H9 (cell line): ENCODE measurements around the gene HIVEP1. TPM values are rescaled to one million over a fixed set of nuclear protein-coding genes. Genes with fewer than 3 reads are reported as not detected.

Source experiments
- DNase-seq: peaks from one replicate; pipeline ENCODE4 v3.0.0-alpha.2; 2017
- H2AFZ ChIP-seq: one replicate; pipeline ENCODE4 v1.6.1; 2013; ENCODE audit warnings: mild to moderate bottlenecking, low read length, control low read depth, moderate library complexity
- H2AK5ac ChIP-seq: 2 replicates; pipeline ENCODE4 v1.6.1; 2013; ENCODE audit warnings: low read length, control low read depth, mixed read lengths; ENCODE audit not compliant: insufficient read length
- H2BK120ac ChIP-seq: one replicate; pipeline ENCODE4 v1.6.1; 2013; ENCODE audit warnings: low read depth, mild to moderate bottlenecking, low read length, control low read depth, inconsistent platforms; ENCODE audit not compliant: poor library complexity, severe bottlenecking
- H2BK12ac ChIP-seq: 2 replicates; pipeline ENCODE4 v1.6.1; 2013; ENCODE audit warnings: low read length, control low read depth, mixed read lengths, low read depth; ENCODE audit not compliant: insufficient read length
- H2BK15ac ChIP-seq: 2 replicates; pipeline ENCODE4 v1.6.1; 2013; ENCODE audit warnings: low read depth, low read length, control low read depth
- H2BK20ac ChIP-seq: one replicate; pipeline ENCODE4 v1.6.1; 2013; ENCODE audit warnings: low read depth, mild to moderate bottlenecking, low read length, control low read depth, inconsistent platforms; ENCODE audit not compliant: poor library complexity, severe bottlenecking
- H2BK5ac ChIP-seq: 2 replicates; pipeline ENCODE4 v1.6.1; 2013; ENCODE audit warnings: low read length, control low read depth, mixed read lengths; ENCODE audit not compliant: insufficient read length
- H3K14ac ChIP-seq: 2 replicates; pipeline ENCODE4 v1.6.1; 2013; ENCODE audit warnings: low read length, control low read depth; ENCODE audit not compliant: insufficient read depth
- H3K18ac ChIP-seq: 2 replicates; pipeline ENCODE4 v1.6.1; 2013; ENCODE audit warnings: low read depth, mild to moderate bottlenecking, mixed read lengths, low read length, control low read depth; ENCODE audit not compliant: insufficient read length
- H3K23ac ChIP-seq: 2 replicates; pipeline ENCODE4 v1.6.1; 2013; ENCODE audit warnings: low read length, control low read depth, mixed read lengths, low read depth; ENCODE audit not compliant: insufficient read length
- H3K23me2 ChIP-seq: 2 replicates; pipeline ENCODE4 v1.6.1; 2013; ENCODE audit warnings: low read depth, mild to moderate bottlenecking, mixed read lengths, low read length, control low read depth; ENCODE audit not compliant: insufficient read length, poor library complexity, severe bottlenecking
- H3K27ac ChIP-seq: 2 replicates; pipeline ENCODE4 v1.5.1; 2013; ENCODE audit warnings: low read length, control low read depth, mixed read lengths, low read depth; ENCODE audit not compliant: insufficient read length
- H3K27me3 ChIP-seq: 2 replicates; pipeline ENCODE4 v1.6.1; 2013; ENCODE audit warnings: low read length, control low read depth, inconsistent platforms; ENCODE audit not compliant: insufficient read depth
- H3K4ac ChIP-seq: 2 replicates; pipeline ENCODE4 v1.6.1; 2013; ENCODE audit warnings: low read depth, mild to moderate bottlenecking, control low read depth, inconsistent platforms, low read length, moderate library complexity
- H3K4me1 ChIP-seq: 2 replicates; pipeline ENCODE4 v1.6.1; 2013; ENCODE audit warnings: low read length, control low read depth, inconsistent platforms; ENCODE audit not compliant: insufficient read depth
- H3K4me2 ChIP-seq: 2 replicates; pipeline ENCODE4 v1.6.1; 2013; ENCODE audit warnings: low read length, control low read depth, mixed read lengths; ENCODE audit not compliant: insufficient read length, insufficient read depth
- H3K56ac ChIP-seq: 2 replicates; pipeline ENCODE4 v1.6.1; 2013; ENCODE audit warnings: low read depth, mild to moderate bottlenecking, mixed read lengths, low read length, control low read depth; ENCODE audit not compliant: insufficient read length
- H3K79me1 ChIP-seq: 2 replicates; pipeline ENCODE4 v1.6.1; 2013; ENCODE audit warnings: low read depth, mild to moderate bottlenecking, moderate library complexity, low read length, control low read depth, inconsistent platforms; ENCODE audit not compliant: insufficient read depth, poor library complexity, severe bottlenecking
- H3K79me2 ChIP-seq: 2 replicates; pipeline ENCODE4 v1.6.1; 2013; ENCODE audit warnings: low read length, control low read depth, inconsistent platforms; ENCODE audit not compliant: insufficient read depth
- H3K9ac ChIP-seq: 2 replicates; pipeline ENCODE4 v1.6.1; 2013; ENCODE audit warnings: low read length, control low read depth, mixed read lengths; ENCODE audit not compliant: insufficient read length; ENCODE audit errors: extremely low read depth
- H3K9me3 ChIP-seq: one replicate; pipeline ENCODE4 v1.6.1; 2013; ENCODE audit warnings: low read depth, low read length, inconsistent platforms; ENCODE audit not compliant: control insufficient read depth
- H3T11ph ChIP-seq: one replicate; pipeline ENCODE4 v1.6.1; 2013; ENCODE audit warnings: mild to moderate bottlenecking, low read length, control low read depth, inconsistent platforms
- H4K20me1 ChIP-seq: one replicate; pipeline ENCODE4 v1.6.1; 2013; ENCODE audit not compliant: control insufficient read depth, insufficient read length, insufficient read depth
- H4K5ac ChIP-seq: 2 replicates; pipeline ENCODE4 v1.6.1; 2013; ENCODE audit warnings: low read depth, mild to moderate bottlenecking, mixed read lengths, low read length, control low read depth; ENCODE audit not compliant: insufficient read length
- H4K8ac ChIP-seq: replicated peaks from 2 replicates; pipeline ENCODE4 v1.6.1; 2013; ENCODE audit warnings: low read length, control low read depth, mixed read lengths, low read depth; ENCODE audit not compliant: insufficient read length
- H4K91ac ChIP-seq: 2 replicates; pipeline ENCODE4 v1.6.1; 2013; ENCODE audit warnings: low read depth, mild to moderate bottlenecking, moderate library complexity, mixed read lengths, low read length, control low read depth; ENCODE audit not compliant: insufficient read length
- H3K27ac Mint-ChIP-seq, 3 experiments: 2 replicates in 2 of 3; 3 replicates in 1 of 3; pipeline ENCODE4 v1.8.0; 2020 to 2021; ENCODE audit warnings: mixed read lengths in 3 of 3, mild to moderate bottlenecking in 1 of 3, moderate library complexity in 1 of 3
- H3K27me3 Mint-ChIP-seq: 2 replicates; pipeline ENCODE4 v1.8.0; 2021; ENCODE audit warnings: low read depth, mild to moderate bottlenecking, moderate library complexity, mixed read lengths
- H3K36me3 Mint-ChIP-seq, 3 experiments: 2 replicates in 2 of 3; 3 replicates in 1 of 3; pipeline ENCODE4 v1.8.0; 2020 to 2021; ENCODE audit warnings: low read depth in 3 of 3, mixed read lengths in 3 of 3; ENCODE audit not compliant: insufficient read depth in 1 of 3
- H3K4me1 Mint-ChIP-seq, 2 experiments: 2 replicates each; pipeline ENCODE4 v1.8.0; 2020; ENCODE audit warnings: mixed read lengths in 2 of 2
- H3K4me3 Mint-ChIP-seq, 2 experiments: 2 replicates in 1 of 2; 3 replicates in 1 of 2; pipeline ENCODE4 v1.8.0; 2020 to 2021; ENCODE audit warnings: mild to moderate bottlenecking in 2 of 2, mixed read lengths in 2 of 2, moderate library complexity in 1 of 2
- H3K9me3 Mint-ChIP-seq, 2 experiments: 2 replicates in 1 of 2; 3 replicates in 1 of 2; pipeline ENCODE4 v1.8.0; 2020; ENCODE audit warnings: mild to moderate bottlenecking in 2 of 2, mixed read lengths in 2 of 2, moderate library complexity in 1 of 2
- CTCF ChIP-seq: fragments of 200-600 bp; sonication (generic); conservative IDR thresholded peaks from 3 replicates; pipeline ENCODE4 v1.8.0; 2021; ENCODE audit warnings: antibody characterized with exemption, mild to moderate bottlenecking
- WGBS: extraction: QIAGEN DNeasy Blood & Tissue Kit; methylation state at CpG from one replicate; pipeline ENCODE4 v1.1.7; 2013; ENCODE audit warnings: missing lambda C conversion rate, low lambda C conversion rate, mixed read lengths; ENCODE audit not compliant: insufficient read length; ENCODE audit errors: extremely low coverage; 5-methylcytosine and 5-hydroxymethylcytosine counted together
- total RNA-seq: library from RNA; stranded (reverse); gene quantifications from 2 replicates; pipeline ENCODE4 v1.2.1, GENCODE V29; 2021

HIVEP1 gene
- total RNA-seq, 1 experiment from 2014 or later = 44.2 TPM

- H3K27ac Mint-ChIP-seq = no peak overlapping the region
- TF ChIP-seq CTCF = no peak
- no peak overlapping the region for H3K14ac ChIP-seq
- no peaks in the 10 kb centered on the region for H3K9me3 ChIP-seq
- H3K9me3 Mint-ChIP-seq = 0 out of 5 replicates have a peak, but pooled peaks cover 0 to 2% of the 10 kb centered on the region in 2 experiments
- no peak for DNase-seq
- H3K27ac ChIP-seq = no peak overlapping the region
- no peak overlapping the region for H3K56ac ChIP-seq
- no peak overlapping the region for H3K23ac ChIP-seq
- no peaks in the 10 kb centered on the region for H3K27me3 ChIP-seq
- H3K18ac ChIP-seq = no peak overlapping the region
- no peaks in the 10 kb centered on the region for H3K23me2 ChIP-seq
- H2BK15ac ChIP-seq = no peak overlapping the region
- H4K8ac ChIP-seq = no peak overlapping the region
- H3K4me1 Mint-ChIP-seq = peaks cover 23 to 35% of the 10 kb centered on the region in 2 experiments
- no peaks in the 10 kb centered on the region for H3K79me1 ChIP-seq
- no peak overlapping the region for H2BK120ac ChIP-seq
- H2BK20ac ChIP-seq = no peak overlapping the region
- WGBS = no CpG with 5 or more reads among the region's 4 CpGs
- no peak overlapping the region for H2BK12ac ChIP-seq
- no peak overlapping the region for H2AK5ac ChIP-seq
- H3T11ph ChIP-seq = no peak overlapping the region
- H3K4ac ChIP-seq = no peak overlapping the region
- no peak overlapping the region for H4K5ac ChIP-seq
- H2AFZ ChIP-seq = no peak overlapping the region
- H3K79me2 ChIP-seq = no peaks in the 10 kb centered on the region
- no peaks in the 10 kb centered on the region for H4K20me1 ChIP-seq
- H3K4me1 ChIP-seq = peaks cover 7% of the 10 kb centered on the region; the same call in 1 of the 2 replicates
- no peak overlapping the region for H2BK5ac ChIP-seq
- H3K27me3 Mint-ChIP-seq = no peaks in the 10 kb centered on the region
- H3K9ac ChIP-seq = no peak overlapping the region
- no peak overlapping the region for H3K4me3 Mint-ChIP-seq
- H3K36me3 Mint-ChIP-seq = peaks cover 20 to 34% (median 22%) of the 10 kb centered on the region in 3 experiments; a peak in 6 of 7 replicates
- H3K4me2 ChIP-seq = no peak overlapping the region
- H4K91ac ChIP-seq = no peak overlapping the region
These were observed 103.4 kb downstream of the HIVEP1 start for GRCh38 chr6:12115492-12115891.
